ENCODE data around the gene RANBP10. TPM values are rescaled to one million over a fixed set of nuclear protein-coding genes. Genes with fewer than 3 reads are reported as not detected.
"Not testable (repeated sequence)": the region's sequence is repeated elsewhere in the genome, so short reads cannot be mapped to it uniquely, and the experiment has no call there.

Gene RANBP10
- total RNA-seq, 1 donor from 2014 or later, result 7.9 TPM

- no peak for DNase-seq (ENCODE audit: low read depth in 2 of 2)
Observed at GRCh38 chr16:67714522-67714921, 91.8 kb downstream of the RANBP10 start.

- peak in 1 of 2 donors; percentile 14 for DNase-seq (ENCODE audit: low read depth in 2 of 2)
Observed at GRCh38 chr16:67713647-67714273, 92.6 kb downstream of the RANBP10 start.

DNA sequence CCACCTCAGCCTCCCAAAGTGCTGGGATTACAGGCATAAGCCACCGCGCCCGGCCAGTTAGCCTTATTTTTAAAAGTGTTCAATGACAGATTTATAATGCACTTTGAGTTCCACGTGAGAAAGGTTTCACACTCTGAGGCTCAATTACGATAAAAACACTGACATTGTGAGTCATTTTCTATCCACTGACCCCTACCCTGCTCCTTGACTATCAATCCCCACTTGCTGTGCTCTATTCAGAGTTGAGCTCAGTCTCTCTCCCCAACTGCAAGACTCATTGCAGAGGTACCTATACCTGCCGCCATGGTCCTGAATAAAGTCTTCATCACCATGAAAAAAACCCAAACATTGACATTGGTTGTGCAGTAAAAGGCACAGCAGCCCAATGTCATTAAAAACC lies 95.8 kb downstream of the RANBP10 start:
- no peak for DNase-seq (ENCODE audit: low read depth in 2 of 2)

DNA sequence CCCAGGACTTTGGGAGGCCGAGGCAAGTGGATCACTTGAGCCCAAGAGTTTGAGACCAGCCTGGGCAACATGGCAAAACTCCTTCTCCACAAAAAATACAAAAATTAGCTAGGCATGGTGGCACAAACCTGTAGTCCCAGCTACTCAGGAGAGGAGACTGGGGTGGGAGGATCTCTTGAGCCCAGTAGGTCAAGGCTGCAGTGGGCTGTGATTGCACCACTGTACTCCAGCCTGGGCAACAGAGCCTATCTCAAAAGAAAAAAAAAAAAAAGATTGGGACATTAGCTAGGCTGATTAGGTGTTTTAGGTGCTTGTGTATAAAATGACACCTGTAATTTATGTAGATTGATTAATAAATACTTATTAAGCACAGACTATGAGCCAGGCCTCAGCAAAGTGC lies 97.3 kb downstream of the RANBP10 start:
- DNase-seq (ENCODE audit: low read depth in 2 of 2), result no peak

DNA sequence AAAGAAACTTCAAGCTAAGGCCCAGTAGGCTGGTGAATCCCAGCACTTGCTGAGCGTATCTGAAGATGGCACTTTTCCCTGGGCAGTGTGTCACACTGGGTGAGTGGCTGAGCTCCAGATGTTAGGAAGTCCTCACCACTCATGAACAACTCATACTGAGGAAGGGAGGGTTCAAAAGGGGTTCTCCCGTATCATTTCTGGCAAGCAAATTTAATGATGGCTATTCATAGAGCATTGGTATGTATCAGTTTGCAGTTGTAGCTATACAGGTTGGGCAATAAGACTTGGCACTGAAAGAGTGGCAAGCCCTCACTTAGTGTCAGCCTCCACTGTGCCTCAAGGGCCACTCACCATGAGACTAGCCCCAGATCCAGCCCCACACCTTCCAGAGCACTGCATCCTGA lies 98.0 kb downstream of the RANBP10 start:
- DNase-seq (ENCODE audit: low read depth in 2 of 2), result peak in 1 of 2 donors; percentile 17

GRCh38 chr16:67707790-67708189 lies 98.6 kb downstream of the RANBP10 start:
- no peak for DNase-seq (ENCODE audit: low read depth in 2 of 2)

- no peak for DNase-seq (ENCODE audit: low read depth in 2 of 2)
Observed at GRCh38 chr16:67707210-67707609, 99.2 kb downstream of the RANBP10 start.

GRCh38 chr16:67704110-67704509 lies 102.2 kb downstream of the RANBP10 start:
- DNase-seq (ENCODE audit: low read depth in 2 of 2), result no peak

DNA sequence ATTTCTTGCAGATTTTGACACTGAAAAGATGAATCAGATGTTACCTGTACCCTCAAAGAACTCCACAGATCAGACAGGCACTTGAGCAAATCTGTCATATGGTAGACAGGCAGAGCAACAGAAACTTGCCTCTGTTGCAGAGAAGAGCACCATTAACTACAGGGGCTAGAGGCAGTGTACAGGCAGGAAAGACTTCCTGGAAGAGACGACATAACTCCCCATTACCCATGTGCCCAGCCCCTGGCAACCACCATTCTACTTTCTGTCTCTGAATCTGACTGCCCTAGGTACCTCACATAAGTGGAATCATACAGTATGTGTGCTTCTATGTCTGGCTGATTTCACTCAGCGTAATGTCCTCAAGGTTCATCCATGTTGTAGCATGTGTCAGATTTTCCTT lies 102.7 kb downstream of the RANBP10 start:
- no peak for DNase-seq (ENCODE audit: low read depth in 2 of 2)

DNA sequence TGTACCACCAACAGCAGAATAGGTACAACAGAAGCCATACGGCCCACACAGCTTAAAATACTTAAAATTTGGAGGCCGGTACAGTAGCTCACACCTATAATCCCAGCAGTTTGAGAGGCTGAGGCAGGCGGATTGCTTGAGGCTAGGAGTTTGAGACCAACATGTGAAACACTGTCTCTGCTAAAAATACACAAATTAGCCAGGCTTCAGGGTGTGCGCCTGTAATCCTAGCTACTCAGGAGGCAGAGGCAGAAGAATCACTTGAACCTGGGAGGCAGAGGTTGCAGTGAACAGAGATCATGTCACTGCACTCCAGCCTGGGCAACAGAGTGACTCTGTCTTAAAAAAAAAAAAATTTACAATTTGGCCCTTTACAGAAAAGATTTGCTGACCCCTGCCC lies 104.2 kb downstream of the RANBP10 start:
- no peak for DNase-seq (ENCODE audit: low read depth in 2 of 2)

- no peak for DNase-seq (ENCODE audit: low read depth in 2 of 2)
Observed at GRCh38 chr16:67701420-67701819, 104.9 kb downstream of the RANBP10 start.

- DNase-seq (ENCODE audit: low read depth in 2 of 2), result no peak
Observed at GRCh38 chr16:67699265-67699664, 107.1 kb downstream of the RANBP10 start.

DNA sequence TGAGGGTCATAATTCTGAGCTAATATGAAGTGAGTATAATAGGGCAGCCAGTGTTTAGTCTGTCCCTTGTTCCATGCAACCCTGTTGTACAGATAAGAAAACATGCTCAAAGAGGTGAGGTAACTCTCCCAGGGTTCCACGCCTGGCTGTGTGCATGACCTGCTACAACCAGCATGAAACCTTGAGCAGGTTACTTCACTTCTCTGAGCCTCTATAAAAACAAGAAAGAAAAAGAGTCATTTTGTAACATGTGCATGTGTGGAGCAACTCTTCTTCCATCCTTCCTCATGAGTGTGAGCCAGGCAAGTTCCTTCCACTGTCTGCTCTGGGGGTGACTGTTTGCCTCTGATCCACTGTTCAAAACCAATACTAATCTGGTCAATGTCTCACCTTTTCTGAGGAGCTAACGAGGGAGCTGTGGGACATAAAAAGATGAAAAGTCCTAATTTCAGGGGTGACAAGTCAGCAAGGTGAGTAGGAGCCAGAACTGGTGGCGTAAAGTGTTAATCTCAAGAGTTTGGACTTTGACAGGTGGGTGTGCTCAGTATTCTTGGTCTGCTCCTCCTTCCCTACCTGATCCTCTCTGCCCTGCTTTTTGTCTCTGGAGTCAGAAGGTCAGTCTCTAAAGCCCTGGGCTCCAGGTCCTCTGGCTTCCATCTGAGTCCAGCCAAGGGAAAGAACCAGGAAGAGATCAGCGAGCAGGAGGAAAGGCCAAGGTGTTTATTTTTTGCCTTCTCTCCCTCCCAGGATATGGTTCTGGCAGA lies 108.8 kb downstream of the RANBP10 start:
- DNase-seq (ENCODE audit: low read depth in 2 of 2), result no peak

- DNase-seq (ENCODE audit: low read depth in 2 of 2), result no peak
Observed at GRCh38 chr16:67694611-67695010, 111.7 kb downstream of the RANBP10 start.

- DNase-seq (ENCODE audit: low read depth in 2 of 2), result not testable (repeated sequence)
Observed at GRCh38 chr16:67693517-67694285, 112.7 kb downstream of the RANBP10 start.

DNA sequence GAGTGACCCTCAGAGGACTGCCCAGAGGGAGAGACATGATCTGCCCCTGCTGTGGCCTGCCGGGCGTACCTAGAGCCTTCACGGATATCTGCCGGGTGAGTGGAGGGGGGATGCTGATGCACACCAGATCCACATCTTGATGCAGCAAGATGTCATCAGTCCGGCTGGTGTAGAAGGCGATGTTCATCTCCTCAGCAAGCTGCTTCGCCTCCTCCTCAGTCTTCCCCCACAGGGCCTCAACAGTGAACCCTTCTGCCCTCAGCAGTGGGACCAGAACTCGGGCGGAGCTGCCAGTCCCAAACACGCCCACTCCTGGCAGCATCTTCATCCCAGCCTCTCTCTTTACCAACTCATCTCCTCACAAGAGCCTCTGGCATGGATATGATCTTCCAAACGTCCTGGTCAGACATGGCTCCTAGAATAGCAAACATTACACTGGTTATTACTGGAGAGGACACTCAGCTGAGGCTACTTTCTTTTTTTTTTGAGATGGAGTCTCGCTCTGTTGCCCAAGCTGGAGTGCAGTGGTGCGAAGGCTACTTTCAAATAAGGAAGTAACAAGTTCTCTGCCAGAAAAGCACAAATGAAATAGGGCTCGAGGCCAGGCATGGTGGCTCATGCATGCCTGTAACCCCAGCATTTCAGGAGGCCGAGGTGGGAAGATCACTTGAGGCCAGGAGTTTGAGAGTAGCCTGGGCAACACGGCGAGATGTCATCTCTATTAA lies 120.8 kb downstream of the RANBP10 start:
- no peak for DNase-seq (ENCODE audit: low read depth in 2 of 2)

- DNase-seq (ENCODE audit: low read depth in 2 of 2), result no peak
Observed at GRCh38 chr16:67683767-67684166, 122.6 kb downstream of the RANBP10 start.

DNA sequence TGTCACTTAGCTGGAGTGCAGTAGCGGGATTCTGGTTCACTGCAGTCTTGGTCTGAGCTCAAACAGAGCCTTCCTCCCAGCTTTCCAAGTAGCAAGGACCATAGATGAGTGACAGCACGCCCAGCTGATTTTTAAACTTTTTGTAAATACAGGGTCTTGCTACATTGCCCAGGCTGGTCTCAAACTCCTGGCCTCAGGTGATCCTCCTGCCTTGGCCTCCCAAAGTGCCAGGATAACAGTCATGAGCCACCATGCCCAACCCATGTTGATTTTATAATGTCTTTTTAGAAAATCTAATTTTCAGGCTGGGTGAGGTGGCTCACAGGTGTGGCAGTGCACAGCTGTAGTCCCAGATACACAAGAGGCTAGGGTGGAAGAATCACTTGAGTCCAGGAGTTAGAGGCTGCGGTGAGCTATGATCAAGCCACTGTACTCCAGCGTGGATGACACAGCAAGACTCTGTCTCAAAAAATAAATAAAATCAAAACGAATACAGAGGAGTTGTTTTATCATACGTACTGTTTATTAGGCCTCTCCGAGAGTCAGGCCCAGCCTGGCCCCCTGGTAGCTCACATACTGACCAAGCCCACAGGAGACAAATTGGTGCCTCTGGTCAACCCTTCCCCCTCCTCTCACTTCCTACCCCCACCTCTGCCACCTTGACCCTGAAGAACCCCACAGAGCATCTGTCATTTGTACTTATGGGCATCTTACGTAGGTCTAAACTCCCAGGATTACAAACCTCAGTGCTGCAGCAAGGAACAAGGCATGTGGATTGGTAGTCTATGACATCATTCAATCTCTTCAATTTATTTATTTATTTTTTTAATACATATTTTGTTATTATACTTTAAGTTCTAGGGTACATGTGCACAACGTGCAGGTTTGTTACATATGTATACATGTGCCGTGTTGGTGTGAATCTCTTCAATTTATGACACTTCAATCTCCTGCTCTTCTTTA lies 126.1 kb downstream of the RANBP10 start:
- no peak for DNase-seq (ENCODE audit: low read depth in 2 of 2)

DNA sequence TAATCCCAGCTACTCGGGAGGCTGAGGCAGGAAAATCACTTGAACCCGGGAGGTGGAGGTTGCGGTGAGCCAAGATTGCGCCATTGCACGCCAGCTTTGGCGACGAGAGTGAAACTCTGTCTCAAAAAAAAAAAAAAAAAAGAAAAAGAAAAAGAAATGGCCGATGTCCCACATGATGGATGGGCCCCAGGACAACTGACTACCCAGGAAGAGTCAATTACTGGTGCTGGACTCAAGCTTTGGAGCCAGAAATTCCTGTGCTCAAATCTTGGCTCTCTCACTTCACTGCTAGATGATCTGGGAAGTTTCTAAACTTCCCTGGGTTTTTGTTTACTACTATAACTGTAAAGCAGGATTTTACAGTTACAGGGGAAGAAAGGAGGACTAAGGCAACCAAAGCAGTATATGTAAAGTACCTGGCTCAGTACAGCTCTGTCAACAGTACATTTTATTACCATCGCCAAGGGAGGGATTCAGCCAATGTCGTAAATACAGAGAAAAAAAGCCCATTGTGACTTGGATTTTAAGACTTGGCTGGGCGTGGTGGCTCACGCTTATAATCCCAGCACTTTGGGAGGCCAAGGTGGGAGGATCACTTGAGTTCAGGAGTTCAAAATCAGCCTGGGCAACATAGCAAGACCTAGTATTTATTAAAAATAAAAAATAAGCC lies 127.9 kb downstream of the RANBP10 start:
- no peak for DNase-seq (ENCODE audit: low read depth in 2 of 2)

DNA sequence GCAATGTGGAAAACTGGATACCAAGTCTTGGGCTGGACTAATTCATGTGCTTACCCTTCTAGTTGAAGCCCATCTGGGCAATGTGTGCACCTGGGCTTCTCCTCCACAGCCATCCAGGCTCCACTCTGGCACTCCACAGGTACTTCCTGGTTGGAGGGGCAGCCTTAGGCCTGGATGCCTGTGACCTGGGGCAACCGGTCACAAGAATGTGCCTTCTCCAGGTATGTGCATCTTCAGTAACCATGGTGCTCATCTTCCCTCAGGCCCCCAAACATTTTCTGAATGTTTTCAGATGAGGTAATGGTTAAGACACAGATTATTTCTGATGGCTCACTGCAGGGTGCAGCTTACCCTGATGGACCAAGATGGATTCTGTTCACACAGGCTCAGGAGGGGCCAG lies 128.6 kb downstream of the RANBP10 start:
- no peak for DNase-seq (ENCODE audit: low read depth in 2 of 2)

Measured in lung microvascular endothelial cell (primary cell).